Measurements from ENCODE around the gene PAIP2.

DNA sequence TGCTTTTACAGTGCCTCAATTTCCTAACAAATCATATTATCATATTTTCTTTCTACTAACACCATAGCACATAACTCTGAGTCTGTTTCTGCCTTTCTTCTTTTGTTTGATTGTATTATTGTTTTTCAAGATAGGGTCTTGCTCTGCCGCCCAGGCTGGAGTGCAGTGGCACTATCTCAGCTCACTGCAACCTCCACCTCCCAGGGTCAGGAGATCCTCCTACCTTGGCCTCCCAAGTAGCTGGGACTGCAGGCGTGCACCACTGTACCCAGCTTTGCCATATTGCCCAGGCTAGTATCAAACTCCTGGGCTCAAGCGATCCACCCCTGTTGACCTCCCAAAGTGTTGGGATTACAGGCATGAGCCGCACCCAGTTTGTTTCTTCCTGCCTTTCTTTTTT lies 18.7 kb downstream of the PAIP2 start:
- no peak for TF ChIP-seq GATA3 (IDR thresholded peaks at IDR 0.05; ENCODE audit: low read depth, low read length)
- no peak for TF ChIP-seq GATA2 (IDR thresholded peaks at IDR 0.05; ENCODE audit: low read depth, low read length)
